Measurements from ENCODE around the gene TMEM255B. TPM values are rescaled to one million over a fixed set of nuclear protein-coding genes. Genes with fewer than 3 reads are reported as not detected.
A peak's percentile ranks its signal among the peaks of the same experiment; 100 is the strongest.

The TMEM255B gene
- total and polyA plus RNA-seq, 2 of the 4 experiments (the other 2 are of a cell fraction) = 0.36 to 0.94 TPM

- H2BK15ac ChIP-seq (ENCODE audit: low read depth, low read length) = no peak overlapping the region
- peaks cover 24% of the 10 kb centered on the region for H4K20me1 ChIP-seq (ENCODE audit: insufficient read depth, low read length)
- in situ Hi-C loops (cut with MboI; ENCODE audit: low sequenced_read_pairs) = no loop called here
- H2AK9ac ChIP-seq (replicated peaks; ENCODE audit: low read depth, low read length, poor library complexity) = peak overlapping the region; percentile 45
- CTCF ChIA-PET = no interaction called here
- peak overlapping the region; percentile 25; the same call in 1 of the 2 replicates for H3K4ac ChIP-seq (ENCODE audit: low read depth, low read length)
- no peak overlapping the region for H3K23ac ChIP-seq (ENCODE audit: low read depth, low read length)
- DNase-seq = no peak
- no peak overlapping the region for H3K14ac ChIP-seq (replicated peaks; ENCODE audit: low read depth, low read length)
- H4K8ac ChIP-seq (ENCODE audit: low read depth in 2 of 2, low read length in 2 of 2) = peak overlapping the region in 1 of 2 experiments; percentile 48; a peak in 1 of 4 replicates
- H3K4me1 ChIP-seq (ENCODE audit: control insufficient read depth, insufficient read depth, low read length) = peaks cover 27% of the 10 kb centered on the region
- no peak overlapping the region for H3K9ac ChIP-seq (ENCODE audit: low read depth, low read length)
- H2AFZ ChIP-seq (replicated peaks; ENCODE audit: low read length, poor library complexity) = no peak overlapping the region
- H3K27me3 ChIP-seq (ENCODE audit: control insufficient read depth, insufficient read depth, low read length) = no peaks in the 10 kb centered on the region
- H2BK5ac ChIP-seq (ENCODE audit: low read depth, low read length, poor library complexity, severe bottlenecking) = peak overlapping the region; percentile 62
- no peak overlapping the region for H3K18ac ChIP-seq (ENCODE audit: low read depth, low read length)
- no peak overlapping the region for H3K27ac ChIP-seq (ENCODE audit: insufficient read depth, low read length)
- dilution Hi-C loops (cut with HindIII; ENCODE audit: low sequenced_read_pairs, unreplicated experiment) = no loop called here
- no peak overlapping the region for H4K5ac ChIP-seq (ENCODE audit: low read depth, low read length)
- no peaks in the 10 kb centered on the region for H3K9me3 ChIP-seq (ENCODE audit: control insufficient read depth, insufficient read depth, low read length)
- peak overlapping the region; percentile 85; the same call in 1 of the 2 replicates for H2AK5ac ChIP-seq (ENCODE audit: low read depth, low read length)
- no peak overlapping the region for H3K4me3 ChIP-seq (ENCODE audit: insufficient read depth, low read depth, low read length)
- intact Hi-C loops (cut with micrococcal nuclease) = no loop called here
- BruUV-seq (replicated peaks) = no TSS peak
- H4K91ac ChIP-seq (ENCODE audit: insufficient read depth, low read depth, low read length) = no peak overlapping the region; the same call in 1 of the 2 replicates
- ATAC-seq (ENCODE audit: low read depth) = no peak
- no peak overlapping the region for H3K4me2 ChIP-seq (ENCODE audit: low read depth, low read length)
- peaks cover 6% of the 10 kb centered on the region; the same call in 1 of the 2 replicates for H3K9me1 ChIP-seq (ENCODE audit: insufficient read depth, low read length)
- no peak overlapping the region for H2BK20ac ChIP-seq (ENCODE audit: low read depth, low read length)
- H3K36me3 ChIP-seq (ENCODE audit: control insufficient read depth, insufficient read depth, low read length) = peaks cover 54% of the 10 kb centered on the region
- POLR2A ChIA-PET (ENCODE audit: unreplicated experiment) = no interaction called here
- peaks cover 17 to 73% of the 10 kb centered on the region in 2 experiments for H3K79me1 ChIP-seq (ENCODE audit: low read depth in 1 of 2, low read length in 2 of 2)
- H2BK120ac ChIP-seq (ENCODE audit: low read depth, low read length) = no peak overlapping the region
- TF ChIP-seq MAZ (IDR thresholded peaks at IDR 0.05; ENCODE audit: borderline replicate concordance, low read depth, low read length) (no peak), RFX5 (IDR thresholded peaks at IDR 0.05; ENCODE audit: low read depth, low read length) (no peak), MAFK (IDR thresholded peaks at IDR 0.05; ENCODE audit: low read depth, low read length) (no peak), MXI1 (IDR thresholded peaks at IDR 0.05; ENCODE audit: borderline replicate concordance, low read depth, low read length) (no peak), BHLHE40 (IDR thresholded peaks at IDR 0.05; ENCODE audit: low read depth, low read length) (no peak), CEBPB (IDR thresholded peaks at IDR 0.05; ENCODE audit: low read depth, low read length) (no peak), NFE2L2 (IDR thresholded peaks at IDR 0.05; ENCODE audit: low read depth, low read length) (no peak), CTCF (conservative IDR thresholded peaks at IDR 0.05; ENCODE audit: low read depth, low read length) (no peak)
- TF ChIP-seq, protein P1, sequence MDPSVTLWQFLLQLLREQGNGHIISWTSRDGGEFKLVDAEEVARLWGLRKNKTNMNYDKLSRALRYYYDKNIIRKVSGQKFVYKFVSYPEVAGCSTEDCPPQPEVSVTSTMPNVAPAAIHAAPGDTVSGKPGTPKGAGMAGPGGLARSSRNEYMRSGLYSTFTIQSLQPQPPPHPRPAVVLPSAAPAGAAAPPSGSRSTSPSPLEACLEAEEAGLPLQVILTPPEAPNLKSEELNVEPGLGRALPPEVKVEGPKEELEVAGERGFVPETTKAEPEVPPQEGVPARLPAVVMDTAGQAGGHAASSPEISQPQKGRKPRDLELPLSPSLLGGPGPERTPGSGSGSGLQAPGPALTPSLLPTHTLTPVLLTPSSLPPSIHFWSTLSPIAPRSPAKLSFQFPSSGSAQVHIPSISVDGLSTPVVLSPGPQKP (IDR thresholded peaks at IDR 0.05; ENCODE audit: borderline replicate concordance, low read depth, low read length) = no peak
- WGBS, 2 experiments (ENCODE audit: extremely low coverage in 2 of 2, insufficient read length in 1 of 2) = 98% methylated on average over 12 of the region's 38 CpGs; no CpG with 5 or more reads in 1 of the 2 experiments
- no peak overlapping the region for H3K56ac ChIP-seq (ENCODE audit: extremely low read depth, insufficient read depth, low read length)
These were observed 75.6 kb downstream of the TMEM255B start for GRCh38 chr13:113834496-113835200.

Data from IMR-90 (cell line).